Neural crest cell (in vitro differentiated cells): ENCODE measurements around the gene ADIPOR2. TPM values are rescaled to one million over a fixed set of nuclear protein-coding genes. Genes with fewer than 3 reads are reported as not detected.
A peak's percentile ranks its signal among the peaks of the same experiment; 100 is the strongest.

Experiments
- DNase-seq: peaks from one replicate; pipeline ENCODE4 v3.0.0; 2021; ENCODE audit warnings: low read depth, mixed read lengths, low spot score
- H3K27ac Mint-ChIP-seq: one replicate; pipeline ENCODE4 v1.8.0; 2021; ENCODE audit warnings: mild to moderate bottlenecking, mixed read lengths; ENCODE audit not compliant: unreplicated experiment
- H3K27me3 Mint-ChIP-seq: 2 replicates; pipeline ENCODE4 v1.8.0; 2021; ENCODE audit warnings: low read depth, mild to moderate bottlenecking, mixed read lengths
- H3K36me3 Mint-ChIP-seq: 2 replicates; pipeline ENCODE4 v1.8.0; 2021; ENCODE audit warnings: low read depth, mild to moderate bottlenecking, mixed read lengths
- H3K4me1 Mint-ChIP-seq: 2 replicates; pipeline ENCODE4 v1.8.0; 2021; ENCODE audit warnings: mixed read lengths
- H3K4me3 Mint-ChIP-seq: one replicate; pipeline ENCODE4 v1.8.0; 2021; ENCODE audit warnings: mild to moderate bottlenecking, mixed read lengths
- H3K9me3 Mint-ChIP-seq: 2 replicates; pipeline ENCODE4 v1.8.0; 2021; ENCODE audit warnings: mixed read lengths
- total RNA-seq: library from RNA; stranded (reverse); gene quantifications from 2 replicates; pipeline ENCODE4 v1.2.1, GENCODE V29; 2021
- TF ChIP-seq, protein P1 (sequence below): fragments of 200-600 bp; sonication (generic); conservative IDR thresholded peaks from 2 replicates; pipeline ENCODE4 v1.5.0; 2021; ENCODE audit warnings: antibody characterized with exemption, mild to moderate bottlenecking

ADIPOR2 gene
- total RNA-seq, 1 donor from 2014 or later: 59.4 TPM

DNA sequence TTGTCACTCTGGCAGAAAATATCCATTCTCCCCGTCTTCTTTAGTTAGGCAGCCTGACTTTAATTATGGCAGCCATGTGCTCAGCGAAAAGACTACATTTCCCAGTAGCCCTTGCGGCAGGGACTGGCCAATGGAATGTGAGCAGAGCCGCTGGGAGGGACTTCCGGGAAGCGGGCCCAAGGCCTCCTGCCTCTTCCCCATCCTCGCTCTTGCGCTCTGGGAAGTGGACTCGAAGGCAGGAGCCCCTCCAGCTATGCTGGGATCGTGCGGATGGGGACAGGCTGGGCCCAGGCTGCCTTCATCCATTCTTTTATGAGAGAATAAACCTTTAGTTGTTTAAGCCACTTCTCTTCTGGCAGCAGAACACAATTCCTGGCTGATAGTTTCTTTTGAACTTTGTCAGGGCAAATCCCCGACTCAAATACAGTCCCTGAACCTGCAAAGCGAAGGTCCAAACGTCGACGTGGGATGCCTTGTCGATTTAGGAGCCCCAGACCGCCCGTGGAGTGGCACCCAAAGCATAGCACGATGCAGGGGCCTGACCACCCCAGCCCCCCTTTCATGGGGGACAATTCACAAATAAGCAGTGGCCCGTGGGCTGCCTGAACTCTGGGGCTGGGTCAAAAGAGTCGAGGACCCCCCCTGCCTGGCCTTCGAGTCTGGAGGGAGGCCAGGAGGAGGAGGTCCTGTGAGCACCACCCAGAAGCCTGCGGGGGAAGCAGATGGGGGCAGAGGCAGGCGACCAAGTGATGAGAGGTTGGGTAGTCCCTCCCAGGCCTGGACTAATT, 113.9 kb downstream of the ADIPOR2 start:
- peak; percentile 80 for DNase-seq
- no peak overlapping the region for H3K4me3 Mint-ChIP-seq
- no peaks in the 10 kb centered on the region for H3K9me3 Mint-ChIP-seq
- H3K36me3 Mint-ChIP-seq: no peaks in the 10 kb centered on the region
- no peaks in the 10 kb centered on the region for H3K27me3 Mint-ChIP-seq
- TF ChIP-seq, protein P1, sequence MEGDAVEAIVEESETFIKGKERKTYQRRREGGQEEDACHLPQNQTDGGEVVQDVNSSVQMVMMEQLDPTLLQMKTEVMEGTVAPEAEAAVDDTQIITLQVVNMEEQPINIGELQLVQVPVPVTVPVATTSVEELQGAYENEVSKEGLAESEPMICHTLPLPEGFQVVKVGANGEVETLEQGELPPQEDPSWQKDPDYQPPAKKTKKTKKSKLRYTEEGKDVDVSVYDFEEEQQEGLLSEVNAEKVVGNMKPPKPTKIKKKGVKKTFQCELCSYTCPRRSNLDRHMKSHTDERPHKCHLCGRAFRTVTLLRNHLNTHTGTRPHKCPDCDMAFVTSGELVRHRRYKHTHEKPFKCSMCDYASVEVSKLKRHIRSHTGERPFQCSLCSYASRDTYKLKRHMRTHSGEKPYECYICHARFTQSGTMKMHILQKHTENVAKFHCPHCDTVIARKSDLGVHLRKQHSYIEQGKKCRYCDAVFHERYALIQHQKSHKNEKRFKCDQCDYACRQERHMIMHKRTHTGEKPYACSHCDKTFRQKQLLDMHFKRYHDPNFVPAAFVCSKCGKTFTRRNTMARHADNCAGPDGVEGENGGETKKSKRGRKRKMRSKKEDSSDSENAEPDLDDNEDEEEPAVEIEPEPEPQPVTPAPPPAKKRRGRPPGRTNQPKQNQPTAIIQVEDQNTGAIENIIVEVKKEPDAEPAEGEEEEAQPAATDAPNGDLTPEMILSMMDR: no peak
- peak overlapping the region; percentile 69 for H3K27ac Mint-ChIP-seq
- peaks cover 11% of the 10 kb centered on the region for H3K4me1 Mint-ChIP-seq

DNA sequence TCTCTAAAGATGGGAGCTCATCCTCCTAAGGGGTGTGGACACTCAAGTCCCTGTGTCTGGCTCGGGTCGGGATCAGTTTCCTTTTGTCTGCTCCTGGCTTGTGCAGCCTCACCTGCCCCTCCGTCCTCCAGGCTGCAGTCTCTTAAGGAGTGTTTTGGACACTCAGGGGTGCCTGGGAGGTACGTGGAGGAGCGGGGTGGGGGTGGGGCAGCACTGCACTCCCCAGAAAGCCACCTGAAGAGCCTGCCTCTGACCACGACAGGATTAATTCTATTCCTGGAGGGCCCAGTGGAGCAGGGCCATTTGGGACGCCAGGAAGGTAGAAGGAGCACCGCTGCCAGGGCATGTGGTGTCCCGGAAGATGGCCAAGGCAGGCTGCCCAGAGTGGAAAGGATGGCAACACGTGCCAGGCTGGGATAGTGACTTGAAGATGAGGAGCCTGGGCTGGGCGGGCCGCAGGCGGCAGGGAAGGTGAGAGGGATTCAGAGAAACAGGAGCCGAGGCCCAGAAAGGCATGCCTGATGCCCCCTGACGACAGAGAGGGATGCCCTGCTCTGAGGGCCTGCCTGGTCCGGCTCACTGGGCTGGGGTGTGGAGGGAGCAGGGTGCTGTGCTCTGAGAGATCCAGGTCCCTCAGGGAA, 114.7 kb downstream of the ADIPOR2 start:
- Mint-ChIP-seq H3K4me1 (peaks cover 18% of the 10 kb centered on the region), H3K36me3 (no peaks in the 10 kb centered on the region), H3K4me3 (no peak overlapping the region), H3K27me3 (no peaks in the 10 kb centered on the region), H3K9me3 (no peaks in the 10 kb centered on the region), H3K27ac (no peak overlapping the region)
- TF ChIP-seq, protein P1: no peak
- no peak for DNase-seq

DNA sequence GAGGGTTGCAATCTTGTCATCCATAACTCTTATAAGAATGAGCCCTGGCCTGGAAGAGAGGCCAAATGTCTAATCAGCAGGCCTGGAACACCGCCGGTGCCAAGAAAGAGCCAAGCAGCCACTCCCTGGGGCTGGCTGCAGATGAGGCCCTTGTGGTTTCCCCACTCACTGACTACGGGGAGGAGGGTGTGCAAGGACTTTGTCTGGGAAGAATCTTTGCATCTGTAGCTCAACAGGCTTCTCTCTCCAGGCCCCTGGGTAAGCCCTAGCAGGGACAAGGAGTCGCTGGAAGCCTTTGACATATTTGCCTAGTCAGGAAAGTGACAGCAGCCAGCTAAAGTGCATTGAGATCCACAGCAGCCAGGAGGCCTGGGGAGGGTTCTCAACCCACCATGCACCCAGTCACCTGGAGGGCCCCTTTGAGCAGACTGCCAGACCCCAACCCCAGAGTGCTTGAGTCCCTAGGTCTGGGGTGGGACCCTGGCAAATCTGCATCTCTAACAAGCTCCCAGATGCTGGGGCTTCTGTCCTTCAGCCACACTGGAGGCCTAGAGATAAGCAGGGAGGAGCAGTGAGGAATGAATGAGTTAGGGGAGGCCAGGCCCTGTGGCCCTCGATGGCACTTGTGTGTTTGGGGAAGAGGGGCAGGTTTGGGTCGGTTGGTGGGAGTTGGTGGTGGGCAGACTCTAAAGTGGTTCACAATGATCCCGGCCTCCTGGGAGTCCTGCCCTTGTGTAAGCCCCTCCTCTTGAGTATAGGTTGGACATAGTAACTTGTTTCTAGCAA, 115.6 kb downstream of the ADIPOR2 start:
- H3K4me1 Mint-ChIP-seq: peaks cover 21% of the 10 kb centered on the region
- no peaks in the 10 kb centered on the region for H3K36me3 Mint-ChIP-seq
- TF ChIP-seq, protein P1: no peak
- DNase-seq: no peak
- H3K27me3 Mint-ChIP-seq: no peaks in the 10 kb centered on the region
- H3K27ac Mint-ChIP-seq: no peak overlapping the region
- no peaks in the 10 kb centered on the region for H3K9me3 Mint-ChIP-seq
- no peak overlapping the region for H3K4me3 Mint-ChIP-seq

DNA sequence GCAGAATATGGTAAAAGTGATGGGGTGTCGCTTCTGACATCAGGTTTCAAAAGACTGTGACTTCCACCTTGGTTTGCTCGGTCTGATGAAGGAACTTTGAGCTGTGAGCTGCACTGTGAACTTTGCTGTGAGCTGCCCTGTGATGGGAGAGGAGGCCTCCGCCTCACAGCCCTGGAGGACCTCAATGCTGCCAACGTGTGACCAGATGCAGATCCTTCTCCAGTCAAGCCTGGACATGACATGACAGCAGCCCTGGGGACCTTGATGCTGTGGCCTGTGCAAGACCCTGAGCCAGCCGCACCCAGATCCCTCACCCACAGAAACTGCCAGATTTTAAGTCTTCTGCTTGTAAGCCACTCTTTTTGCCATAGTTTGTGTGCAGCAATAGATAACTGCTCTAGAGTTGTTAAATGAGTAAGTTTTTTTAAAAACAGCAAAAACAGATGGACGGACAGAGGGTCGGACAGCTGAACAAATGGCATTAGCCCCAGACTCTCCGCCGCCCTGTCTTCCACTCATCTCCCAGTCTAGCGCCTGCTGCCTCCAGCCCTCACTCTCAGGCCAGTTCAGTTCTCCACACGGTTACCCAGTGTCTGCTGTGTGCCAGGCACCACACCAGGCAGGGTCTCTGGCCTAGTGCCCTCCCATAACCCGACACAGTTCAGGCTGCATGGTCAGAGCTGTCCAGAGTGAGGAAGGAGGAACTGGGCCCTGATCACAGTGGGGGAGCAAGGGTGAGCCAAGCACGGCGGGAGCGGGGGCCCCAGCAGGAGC, 116.4 kb downstream of the ADIPOR2 start:
- Mint-ChIP-seq H3K27ac (peak overlapping the region; percentile 69), H3K9me3 (no peaks in the 10 kb centered on the region), H3K4me1 (peaks cover 22% of the 10 kb centered on the region), H3K27me3 (no peaks in the 10 kb centered on the region), H3K36me3 (no peaks in the 10 kb centered on the region), H3K4me3 (no peak overlapping the region)
- no peak for DNase-seq
- TF ChIP-seq, protein P1: no peak
